Ectodermal cell (in vitro differentiated cells): ENCODE data around the gene CAMK1.

Experiments
- H3K27ac ChIP-seq: 2 replicates; pipeline ENCODE4 v1.7.0; 2013; ENCODE audit warnings: mild to moderate bottlenecking, low read depth, low read length; ENCODE audit not compliant: insufficient read depth, poor library complexity, severe bottlenecking
- H3K27me3 ChIP-seq: 2 replicates; pipeline ENCODE4 v1.7.0; 2013; ENCODE audit warnings: mild to moderate bottlenecking, low read length; ENCODE audit not compliant: insufficient read depth, control insufficient read depth, poor library complexity, severe bottlenecking
- H3K36me3 ChIP-seq: one replicate; pipeline ENCODE4 v1.7.0; 2013; ENCODE audit warnings: low read length; ENCODE audit not compliant: control insufficient read depth, insufficient read depth
- H3K4me1 ChIP-seq: one replicate; pipeline ENCODE4 v1.7.0; 2013; ENCODE audit warnings: low read length; ENCODE audit not compliant: control insufficient read depth, insufficient read depth
- H3K4me3 ChIP-seq: 2 replicates; pipeline ENCODE4 v1.7.0; 2013; ENCODE audit warnings: low read depth, low read length, control low read depth; ENCODE audit not compliant: insufficient read depth
- H3K9me3 ChIP-seq: 2 replicates; pipeline ENCODE4 v1.7.0; 2013; ENCODE audit warnings: mild to moderate bottlenecking, low read length, moderate library complexity; ENCODE audit not compliant: control insufficient read depth
- WGBS, 2 experiments: methylation state at CpG; one replicate each; pipeline ENCODE4 v1.1.7; 2013; ENCODE audit warnings: missing lambda C conversion rate in 2 of 2; 5-methylcytosine and 5-hydroxymethylcytosine counted together

Gene CAMK1

GRCh38 chr3:9713142-9713541 is 56.6 kb downstream of the CAMK1 start:
- Histone ChIP-seq H3K4me1 (no peaks in the 10 kb centered on the region), H3K9me3 (no peaks in the 10 kb centered on the region), H3K27me3 (peaks cover 3% of the 10 kb centered on the region), H3K27ac (no peak overlapping the region), H3K36me3 (no peaks in the 10 kb centered on the region), H3K4me3 (no peak overlapping the region)
- 84 to 86% methylated on average over 4 of the region's 4 CpGs for WGBS, 2 experiments

GRCh38 chr3:9712415-9712814 is 57.3 kb downstream of the CAMK1 start:
- Histone ChIP-seq H3K4me1 (no peaks in the 10 kb centered on the region), H3K9me3 (no peaks in the 10 kb centered on the region), H3K4me3 (no peak overlapping the region), H3K27ac (no peak overlapping the region), H3K27me3 (peaks cover 3% of the 10 kb centered on the region), H3K36me3 (no peaks in the 10 kb centered on the region)
- WGBS, 2 experiments = 89 to 95% methylated on average over 2 of the region's 2 CpGs

- 91 to 93% methylated on average over 3 of the region's 3 CpGs for WGBS, 2 experiments
- no peak overlapping the region for H3K27ac ChIP-seq
- no peak overlapping the region for H3K4me3 ChIP-seq
- no peaks in the 10 kb centered on the region for H3K4me1 ChIP-seq
- no peaks in the 10 kb centered on the region for H3K36me3 ChIP-seq
- H3K27me3 ChIP-seq = peaks cover 9% of the 10 kb centered on the region
- H3K9me3 ChIP-seq = no peaks in the 10 kb centered on the region
Observed at GRCh38 chr3:9710174-9710739, 59.5 kb downstream of the CAMK1 start.
